Measurements from ENCODE around the gene NSUN7. TPM values are rescaled to one million over a fixed set of nuclear protein-coding genes. Genes with fewer than 3 reads are reported as not detected.

The NSUN7 gene
- total RNA-seq, 1 experiment from 2014 or later: 19.6 TPM

- Histone ChIP-seq H3K9me3 (no peaks in the 10 kb centered on the region), H3K36me3 (ENCODE audit: control insufficient read depth, insufficient read depth, low read length) (peaks cover 5% of the 10 kb centered on the region), H3K27me3 (replicated peaks; ENCODE audit: control insufficient read depth, insufficient read depth, low read length) (no peaks in the 10 kb centered on the region), H3K4me3 (ENCODE audit: low read depth, low read length) (no peak overlapping the region), H3K4me1 (no peaks in the 10 kb centered on the region)
- H3K4me1 Mint-ChIP-seq (ENCODE audit: low read depth, unreplicated experiment): no peaks in the 10 kb centered on the region
- ChIA-PET POLR2A (no interaction called here), CTCF (no interaction called here)
- H3K9me3 Mint-ChIP-seq (ENCODE audit: unreplicated experiment): no peaks in the 10 kb centered on the region
- no peak for TF ChIP-seq CTCF (IDR thresholded peaks at IDR 0.05; ENCODE audit: insufficient read depth in 1 of 2, low read depth in 1 of 2, low read length in 1 of 2, severe bottlenecking in 1 of 2, unreplicated experiment in 1 of 2)
- DNase-seq: no peak
- BruUV-seq (replicated peaks): no TSS peak
- H3K27me3 Mint-ChIP-seq (ENCODE audit: insufficient read depth, unreplicated experiment): no peaks in the 10 kb centered on the region
- no peak overlapping the region for H3K4me3 Mint-ChIP-seq (ENCODE audit: unreplicated experiment)
- intact Hi-C loops (cut with micrococcal nuclease; ENCODE audit: unreplicated experiment): no loop called here
- no peak overlapping the region for H3K27ac Mint-ChIP-seq (ENCODE audit: unreplicated experiment)
- peaks cover 64% of the 10 kb centered on the region for H3K36me3 Mint-ChIP-seq (ENCODE audit: insufficient read depth, unreplicated experiment)
Observed at GRCh38 chr4:40822420-40823166, 72.8 kb downstream of the NSUN7 start.

GRCh38 chr4:40825014-40825838, 75.5 kb downstream of the NSUN7 start:
- H3K4me3 ChIP-seq (ENCODE audit: low read depth, low read length): no peak overlapping the region
- peaks cover 5% of the 10 kb centered on the region for H3K36me3 ChIP-seq (ENCODE audit: control insufficient read depth, insufficient read depth, low read length)
- peaks cover 61% of the 10 kb centered on the region for H3K36me3 Mint-ChIP-seq (ENCODE audit: insufficient read depth, unreplicated experiment)
- H3K9me3 ChIP-seq: no peaks in the 10 kb centered on the region
- H3K27me3 Mint-ChIP-seq (ENCODE audit: insufficient read depth, unreplicated experiment): no peaks in the 10 kb centered on the region
- CTCF ChIA-PET: no interaction called here
- BruUV-seq (replicated peaks): no TSS peak
- DNase-seq: no peak
- no peaks in the 10 kb centered on the region for H3K4me1 ChIP-seq
- no peak overlapping the region for H3K27ac Mint-ChIP-seq (ENCODE audit: unreplicated experiment)
- POLR2A ChIA-PET: no interaction called here
- no peaks in the 10 kb centered on the region for H3K4me1 Mint-ChIP-seq (ENCODE audit: low read depth, unreplicated experiment)
- H3K4me3 Mint-ChIP-seq (ENCODE audit: unreplicated experiment): no peak overlapping the region
- no peaks in the 10 kb centered on the region for H3K27me3 ChIP-seq (replicated peaks; ENCODE audit: control insufficient read depth, insufficient read depth, low read length)
- TF ChIP-seq CTCF (IDR thresholded peaks at IDR 0.05; ENCODE audit: insufficient read depth in 1 of 2, low read depth in 1 of 2, low read length in 1 of 2, severe bottlenecking in 1 of 2, unreplicated experiment in 1 of 2): no peak
- intact Hi-C loops (cut with micrococcal nuclease; ENCODE audit: unreplicated experiment): no loop called here
- no peaks in the 10 kb centered on the region for H3K9me3 Mint-ChIP-seq (ENCODE audit: unreplicated experiment)

- Mint-ChIP-seq H3K4me3 (ENCODE audit: unreplicated experiment) (no peak overlapping the region), H3K4me1 (ENCODE audit: low read depth, unreplicated experiment) (no peaks in the 10 kb centered on the region), H3K27me3 (ENCODE audit: insufficient read depth, unreplicated experiment) (no peaks in the 10 kb centered on the region), H3K9me3 (ENCODE audit: unreplicated experiment) (no peaks in the 10 kb centered on the region), H3K36me3 (ENCODE audit: insufficient read depth, unreplicated experiment) (peaks cover 45% of the 10 kb centered on the region), H3K27ac (ENCODE audit: unreplicated experiment) (no peak overlapping the region)
- CTCF ChIA-PET: no interaction called here
- no peaks in the 10 kb centered on the region for H3K4me1 ChIP-seq
- H3K36me3 ChIP-seq (ENCODE audit: control insufficient read depth, insufficient read depth, low read length): peaks cover 5% of the 10 kb centered on the region
- DNase-seq: no peak
- no peaks in the 10 kb centered on the region for H3K27me3 ChIP-seq (replicated peaks; ENCODE audit: control insufficient read depth, insufficient read depth, low read length)
- H3K4me3 ChIP-seq (ENCODE audit: low read depth, low read length): no peak overlapping the region
- intact Hi-C loops (cut with micrococcal nuclease; ENCODE audit: unreplicated experiment): no loop called here
- no peaks in the 10 kb centered on the region for H3K9me3 ChIP-seq
- no TSS peak for BruUV-seq (replicated peaks)
- TF ChIP-seq CTCF (IDR thresholded peaks at IDR 0.05; ENCODE audit: insufficient read depth in 1 of 2, low read depth in 1 of 2, low read length in 1 of 2, severe bottlenecking in 1 of 2, unreplicated experiment in 1 of 2): no peak
- POLR2A ChIA-PET: no interaction called here
Observed at GRCh38 chr4:40826821-40827220, 77.1 kb downstream of the NSUN7 start.

Measured in Caco-2 (cell line).